Measurements from ENCODE around the gene DNAJB13.

The DNAJB13 gene

GRCh38 chr11:73956876-73957653, 6.2 kb downstream of the DNAJB13 start:
- FAIRE-seq, result no peak

DNA sequence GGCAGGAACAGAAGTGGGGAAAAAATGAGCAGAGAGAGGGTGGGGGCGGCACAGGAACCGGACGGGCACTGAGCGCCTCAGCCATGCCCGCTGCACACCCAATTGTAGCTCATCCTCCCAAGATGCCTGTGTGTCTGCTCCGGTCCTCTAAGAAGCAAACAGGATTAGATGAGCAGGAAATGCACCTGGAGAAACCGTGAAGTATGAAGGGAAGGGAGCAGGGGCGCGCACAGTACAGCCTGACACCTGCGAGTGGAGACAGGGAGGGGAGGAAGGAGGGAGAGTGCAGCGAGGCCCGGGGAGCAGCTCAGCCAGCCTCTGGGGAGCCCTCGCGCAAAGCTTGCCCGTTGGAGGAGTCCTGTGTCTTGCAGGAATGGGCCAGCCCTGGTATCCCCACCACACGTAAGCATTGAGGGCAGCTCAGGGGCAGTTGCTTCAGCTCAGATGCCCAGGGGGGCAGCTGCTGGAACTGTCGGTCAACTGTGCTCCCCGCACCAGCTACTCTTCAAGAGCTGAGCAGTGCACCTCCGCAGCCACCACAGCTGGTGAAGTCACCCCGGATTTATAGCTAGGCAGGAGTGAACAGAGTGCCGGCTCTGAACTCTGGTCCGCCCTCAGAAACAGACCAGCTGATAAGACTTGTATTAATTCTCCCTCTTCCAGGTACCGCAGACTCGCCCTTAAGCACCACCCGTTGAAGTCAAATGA, 7.0 kb downstream of the DNAJB13 start:
- FAIRE-seq, result no peak

DNA sequence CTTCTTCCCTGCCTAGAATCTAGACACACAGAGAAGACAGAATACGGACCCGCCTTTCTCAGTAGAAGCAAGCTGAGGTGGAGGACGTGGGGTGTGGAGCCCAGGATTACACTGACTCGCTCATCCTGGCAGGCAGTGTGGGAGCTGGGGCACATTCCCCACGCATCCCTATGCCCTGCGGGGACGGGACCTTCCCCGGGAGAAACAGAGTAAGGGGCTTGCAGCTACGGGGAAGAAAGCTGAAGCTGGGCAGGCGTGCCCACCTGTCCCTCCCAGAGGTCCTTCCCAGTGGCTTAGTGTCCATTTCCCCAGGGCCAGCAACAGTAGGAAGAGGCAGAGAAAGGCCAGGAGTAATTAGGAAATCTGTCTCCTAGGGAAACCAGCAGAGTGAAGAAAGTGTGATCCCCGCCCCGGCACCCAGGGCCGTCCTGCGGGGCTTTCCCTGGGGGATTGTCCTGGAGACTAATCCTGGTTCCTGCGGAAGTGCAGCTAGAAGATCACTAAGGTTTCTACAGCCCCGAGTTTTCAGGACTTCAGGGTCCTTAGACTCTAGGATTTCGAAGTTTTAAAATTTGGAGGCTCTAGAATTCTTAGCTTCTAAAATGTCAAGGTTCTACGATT, 7.8 kb downstream of the DNAJB13 start:
- no peak for FAIRE-seq

- no peak for FAIRE-seq
Measured at GRCh38 chr11:73961321-73961720, 10.5 kb downstream of the DNAJB13 start.

DNA sequence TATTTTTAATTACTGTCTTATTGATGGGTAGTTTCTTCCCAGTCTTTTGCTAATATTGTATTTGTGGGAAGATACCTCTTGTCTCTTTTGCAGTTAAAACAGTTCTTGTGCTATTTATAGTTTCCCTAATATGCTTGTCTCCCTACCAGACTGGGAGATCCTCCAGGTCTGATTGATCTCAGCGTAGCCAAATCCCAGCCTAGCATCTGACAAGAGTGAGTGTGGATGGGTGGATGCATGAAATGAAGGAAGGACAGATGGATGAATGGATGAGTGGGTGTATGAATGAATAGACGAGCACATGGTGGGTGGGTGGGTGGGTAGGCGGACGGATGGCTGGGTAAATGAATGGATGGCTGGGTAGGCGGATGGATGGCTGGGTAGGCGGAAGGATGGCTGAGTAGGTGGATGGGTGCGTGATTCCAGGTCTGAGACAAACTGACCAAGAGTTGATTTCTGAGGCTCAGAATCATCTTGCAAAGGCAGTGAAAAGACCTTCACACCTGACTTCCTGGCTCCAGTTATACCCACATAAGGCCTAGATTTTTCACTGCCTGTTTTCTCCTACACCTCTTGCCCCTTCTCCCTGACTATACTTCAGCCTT, 11.4 kb downstream of the DNAJB13 start:
- no peak for FAIRE-seq

DNA sequence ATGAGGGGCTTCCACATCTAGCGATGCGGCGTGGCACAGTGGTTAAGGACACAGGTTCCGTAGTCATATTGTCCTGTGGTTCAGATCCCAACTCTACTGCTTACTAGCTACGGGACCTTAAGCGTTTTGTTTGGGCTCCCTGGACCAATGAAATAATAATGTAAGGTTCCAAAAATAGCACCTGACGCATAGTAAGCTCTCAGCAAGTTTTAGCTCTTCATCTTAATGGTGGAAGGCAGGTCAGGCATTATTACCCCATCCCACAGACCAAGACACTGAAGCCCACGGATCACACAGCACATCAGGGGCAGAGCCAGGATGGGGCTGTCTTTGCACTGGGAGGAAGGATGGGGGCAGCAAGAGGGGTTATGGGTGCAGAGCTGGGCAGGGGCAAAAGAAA, 13.0 kb downstream of the DNAJB13 start:
- FAIRE-seq, result no peak

DNA sequence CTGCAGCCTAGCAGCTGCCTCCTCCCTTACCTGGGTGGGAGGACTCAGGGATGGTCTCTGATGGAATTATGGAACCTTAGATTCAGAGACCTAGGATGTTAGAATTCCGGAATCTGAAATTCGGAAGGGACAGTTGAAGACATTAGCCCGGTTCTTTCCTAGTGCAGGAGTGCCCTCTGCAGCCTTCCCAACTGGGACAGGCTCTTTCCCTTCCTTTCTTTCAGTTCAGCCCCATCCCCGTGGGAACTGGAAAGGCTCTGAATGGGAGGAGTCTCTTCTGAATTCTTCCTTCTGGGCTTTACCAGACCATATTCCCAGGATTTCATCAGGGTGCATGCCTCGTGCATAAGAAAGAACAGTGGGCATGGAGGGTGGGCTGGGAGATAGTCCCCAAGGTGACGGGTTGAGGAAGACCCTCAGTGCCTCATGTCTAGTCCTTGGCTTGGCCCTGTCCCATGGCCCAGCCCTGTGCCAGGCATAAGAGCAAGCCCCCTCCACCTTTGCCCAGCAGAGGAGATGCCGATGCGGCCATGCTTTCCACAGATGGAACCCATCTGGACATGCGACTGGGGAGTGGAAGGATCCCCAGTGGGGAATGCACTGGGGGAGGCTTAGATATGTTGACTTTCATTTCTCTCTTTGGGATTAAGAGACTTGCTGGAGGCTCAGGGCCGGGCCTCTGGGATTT, 14.4 kb downstream of the DNAJB13 start:
- no peak for FAIRE-seq

- no peak for FAIRE-seq
Measured at GRCh38 chr11:73965764-73966121, 14.9 kb downstream of the DNAJB13 start.

DNA sequence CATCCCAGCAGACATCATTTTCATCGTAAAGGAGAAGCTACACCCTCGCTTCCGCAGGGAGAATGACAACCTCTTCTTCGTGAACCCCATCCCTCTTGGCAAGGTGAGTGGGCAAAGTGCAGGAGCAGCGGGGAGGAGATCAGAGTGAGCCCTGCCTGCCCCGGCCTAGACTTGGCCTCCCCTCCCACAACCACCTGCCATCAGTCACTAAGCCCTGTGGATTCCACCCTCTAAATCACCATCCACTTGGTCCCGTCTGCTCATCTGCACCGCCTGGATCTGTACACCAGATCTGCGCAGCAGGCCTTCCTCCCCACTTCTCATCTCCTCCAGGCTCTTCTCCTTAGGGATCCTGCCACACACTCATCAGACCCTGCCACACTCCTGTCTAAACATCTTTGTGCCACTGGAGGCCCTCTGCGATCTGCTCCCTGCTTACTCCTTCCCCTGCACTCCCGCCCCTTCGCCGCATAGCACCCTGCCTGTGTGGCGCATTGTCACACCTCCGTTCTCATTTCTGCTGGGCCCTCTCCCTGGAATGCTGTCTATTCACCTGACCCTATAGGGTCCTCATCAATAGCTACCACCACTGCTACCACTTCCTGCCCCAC, 17.6 kb downstream of the DNAJB13 start:
- no peak for FAIRE-seq

DNA sequence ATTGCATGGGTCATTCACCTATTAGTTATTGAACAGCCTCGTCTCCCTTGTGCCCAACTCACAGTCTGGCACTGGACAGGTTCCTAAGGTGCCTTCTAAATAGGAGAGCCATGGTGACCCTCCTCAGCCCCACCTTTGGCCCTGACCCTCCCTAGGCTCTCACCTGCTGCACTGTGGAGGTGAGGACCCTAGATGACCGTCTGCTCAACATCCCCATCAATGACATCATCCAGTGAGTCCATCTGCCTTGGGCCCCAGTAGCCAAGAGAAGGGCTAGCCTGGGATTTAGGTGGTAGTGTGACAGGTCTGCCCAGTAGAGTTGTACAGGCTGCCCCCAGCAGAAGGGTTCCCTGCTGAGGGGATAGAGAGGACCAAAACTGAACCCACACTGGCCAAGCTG, 18.3 kb downstream of the DNAJB13 start:
- FAIRE-seq, result no peak

- FAIRE-seq, result no peak
Measured at GRCh38 chr11:73969991-73970800, 19.4 kb downstream of the DNAJB13 start.

DNA sequence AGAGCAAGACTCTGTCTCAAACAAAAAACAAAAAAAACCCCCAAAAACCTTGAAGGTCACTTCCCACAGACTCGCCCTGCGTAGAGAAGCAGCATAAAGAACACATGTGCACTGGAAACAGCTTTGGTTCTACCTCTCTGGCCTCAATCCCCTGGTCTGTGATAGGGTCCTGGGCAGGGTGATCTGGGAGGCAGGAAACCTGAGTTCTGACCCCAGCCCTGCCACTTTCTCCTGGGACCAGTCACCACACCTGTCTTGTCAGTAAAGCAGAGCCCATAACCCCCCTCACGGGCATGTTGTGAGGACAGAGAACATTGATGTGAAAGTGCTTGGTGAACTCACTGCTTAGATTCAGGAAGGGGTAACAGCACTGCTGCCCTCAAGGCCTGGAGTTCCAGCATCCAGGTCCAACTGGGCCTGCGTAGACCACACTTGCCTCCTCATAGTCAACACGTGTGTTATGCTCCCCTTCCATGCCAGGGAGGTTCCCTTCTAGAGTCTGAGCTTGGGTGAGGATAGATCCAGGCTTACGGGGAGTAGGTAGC, 20.4 kb downstream of the DNAJB13 start:
- FAIRE-seq, result no peak

DNA sequence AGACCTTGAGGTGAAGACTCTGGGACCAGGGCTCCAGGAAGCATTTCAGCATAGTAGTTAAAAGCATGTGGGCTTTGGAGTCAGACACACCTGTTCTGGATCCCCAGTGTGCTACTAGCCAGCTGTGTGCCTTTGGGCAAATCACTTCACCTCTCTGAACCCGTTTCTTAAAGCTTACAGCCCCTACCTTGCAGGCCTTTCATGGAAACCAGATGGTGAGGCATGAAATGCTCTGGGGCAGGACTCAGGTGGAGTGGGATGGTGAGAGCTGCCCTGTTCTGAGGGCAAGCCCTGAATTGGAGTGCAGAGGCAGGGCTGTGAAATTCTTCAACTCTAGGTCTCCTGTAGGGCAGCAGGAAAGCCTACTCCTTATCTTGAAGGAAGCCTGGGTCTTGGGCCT, 21.4 kb downstream of the DNAJB13 start:
- FAIRE-seq, result no peak

- FAIRE-seq, result no peak
Measured at GRCh38 chr11:73972620-73973449, 22.0 kb downstream of the DNAJB13 start.

GRCh38 chr11:73974604-73975478, 24.0 kb downstream of the DNAJB13 start:
- FAIRE-seq, result no peak

- FAIRE-seq, result no peak
Measured at GRCh38 chr11:73975479-73975757, 24.6 kb downstream of the DNAJB13 start.

DNA sequence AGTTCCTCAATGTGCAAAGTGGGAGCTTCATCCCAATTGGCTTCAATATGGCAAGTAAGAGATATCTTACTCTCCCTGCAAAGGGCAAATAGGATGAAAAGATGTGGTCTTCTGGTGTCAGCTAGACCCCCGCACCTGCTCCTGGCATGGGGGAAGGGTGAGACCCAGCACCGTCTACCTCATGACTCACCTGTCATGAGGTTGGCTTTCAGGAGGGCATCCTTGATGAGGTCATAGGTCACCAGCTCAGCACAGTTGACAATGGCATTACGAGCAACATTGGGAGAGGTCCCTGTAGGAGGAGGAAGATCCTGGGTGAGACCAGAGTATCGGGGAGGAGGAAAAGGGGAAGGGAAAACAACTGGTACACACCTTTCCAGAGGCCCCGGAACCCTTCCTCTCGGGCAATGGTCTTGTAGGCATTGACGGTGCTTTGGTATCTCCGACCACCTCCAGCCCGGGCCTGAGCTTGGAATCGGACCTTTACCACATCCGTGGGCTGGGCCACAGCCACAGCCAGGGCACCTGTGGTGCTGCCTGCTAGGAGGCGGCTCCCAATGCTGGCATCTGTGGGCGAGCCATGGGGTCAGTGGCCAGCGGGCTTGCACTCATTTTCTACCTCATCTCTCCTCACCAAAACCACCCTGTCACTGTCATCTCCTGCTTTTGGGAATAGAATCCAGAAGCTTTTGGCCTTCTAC, 25.8 kb downstream of the DNAJB13 start:
- FAIRE-seq, result no peak

DNA sequence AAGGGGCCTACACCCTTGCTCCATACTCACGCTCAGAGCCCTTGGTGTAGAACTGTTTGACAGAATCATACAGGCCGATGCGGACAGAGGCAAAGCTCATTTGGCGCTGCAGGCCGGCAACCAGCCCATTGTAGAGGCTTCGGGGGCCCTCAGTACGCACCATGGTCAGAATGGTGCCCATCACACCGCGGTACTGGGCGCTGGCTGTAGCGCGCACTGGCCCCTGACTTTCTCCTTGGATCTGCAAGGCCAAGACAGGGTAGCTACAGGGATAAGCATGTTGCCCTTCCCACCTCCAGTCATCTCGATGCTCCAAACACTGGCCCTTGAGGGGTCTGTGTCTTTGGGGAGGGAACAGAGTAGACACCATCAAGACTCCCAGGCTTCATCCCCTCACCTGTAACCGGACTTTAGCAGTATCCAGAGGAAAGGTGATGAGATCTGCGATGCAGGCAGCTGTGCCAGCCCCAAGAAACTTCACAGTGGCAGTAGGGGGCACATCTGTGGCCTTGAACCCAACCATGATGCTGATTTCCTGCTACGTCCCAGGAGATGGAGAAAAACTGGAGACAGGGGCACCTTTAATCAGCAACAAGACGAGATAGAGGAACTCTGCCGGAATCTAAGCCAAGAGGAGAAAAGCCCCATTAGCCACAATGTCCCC, 27.2 kb downstream of the DNAJB13 start:
- no peak for FAIRE-seq

Measured in colon (tissue), 2 donors.